H1 (cell line): ENCODE data around the gene MRPS31. TPM values are rescaled to one million over a fixed set of nuclear protein-coding genes. Genes with fewer than 3 reads are reported as not detected.

Experiments
- CTCF ChIA-PET: fragments of 300-600 bp; sonication (Branson Sonifier 250); formaldehyde crosslinking; loops from one replicate; lab custom pipeline; 2021; ENCODE audit not compliant: partially characterized antibody; lab: Charles Lee
- POLR2A ChIA-PET: fragments of 300-600 bp; sonication (Branson Sonifier 250); formaldehyde crosslinking; loops from one replicate; lab custom pipeline; 2021; ENCODE audit warnings: inconsistent platforms; ENCODE audit not compliant: partially characterized antibody; lab: Charles Lee
- DNase-seq, 2 experiments: peaks; one replicate each; pipeline versions ENCODE4 v3.0.0 to v3.0.0-alpha.2; 2010 to 2022; ENCODE audit warnings: low spot score in 2 of 2, low read depth in 1 of 2, mixed read lengths in 1 of 2
- FAIRE-seq: peaks from 2 replicates; lab custom pipeline; 2011; peaks lifted over from hg19 to GRCh38; lab: Jason Lieb, UNC
- H2AFZ ChIP-seq: 2 replicates; pipeline ENCODE4 v1.8.1; 2012; ENCODE audit warnings: low read length, inconsistent platforms
- H2AK5ac ChIP-seq: 2 replicates; pipeline ENCODE4 v1.6.1; 2013; ENCODE audit warnings: low read depth, low read length
- H2BK120ac ChIP-seq: replicated peaks from 2 replicates; pipeline ENCODE3; 2013; ENCODE audit warnings: low read depth, low read length, inconsistent platforms
- H2BK12ac ChIP-seq: 2 replicates; pipeline ENCODE4 v1.6.1; 2013; ENCODE audit warnings: low read depth, low read length
- H2BK15ac ChIP-seq: 2 replicates; pipeline ENCODE4 v1.6.1; 2013; ENCODE audit warnings: low read length
- H2BK20ac ChIP-seq: 2 replicates; pipeline ENCODE4 v1.6.1; 2013; ENCODE audit warnings: low read length
- H2BK5ac ChIP-seq: 2 replicates; pipeline ENCODE4 v1.6.1; 2013; ENCODE audit warnings: low read depth, low read length
- H3K14ac ChIP-seq: 2 replicates; pipeline ENCODE4 v1.6.1; 2013; ENCODE audit warnings: inconsistent platforms; ENCODE audit not compliant: insufficient read length
- H3K18ac ChIP-seq: 2 replicates; pipeline ENCODE4 v1.6.1; 2013; ENCODE audit warnings: low read length; ENCODE audit errors: extremely low read depth
- H3K23ac ChIP-seq: 2 replicates; pipeline ENCODE4 v1.6.1; 2013; ENCODE audit warnings: inconsistent platforms; ENCODE audit not compliant: insufficient read length
- H3K23me2 ChIP-seq: 2 replicates; pipeline ENCODE4 v1.6.1; 2013; ENCODE audit warnings: low read depth, low read length
- H3K27ac ChIP-seq: 2 replicates; pipeline ENCODE4 v1.6.1; 2011; ENCODE audit warnings: low read depth, low read length, inconsistent platforms
- H3K27me3 ChIP-seq, 4 experiments: replicated peaks in 1 of 4; 1 replicate in 1 of 4; 2 replicates in 3 of 4; pipeline versions ENCODE4 v1.6.1 to v1.8.1; 2011 to 2013; ENCODE audit warnings: low read length in 3 of 4, mild to moderate bottlenecking in 3 of 4, inconsistent platforms in 2 of 4, mixed read lengths in 2 of 4, moderate library complexity in 1 of 4; ENCODE audit not compliant: control insufficient read depth in 3 of 4, insufficient read depth in 3 of 4; ENCODE audit errors: extremely low read depth in 1 of 4
- H3K36me3 ChIP-seq, 4 experiments: 2 replicates each; pipeline versions ENCODE4 v1.6.1 to v1.8.1; 2011 to 2013; ENCODE audit warnings: mild to moderate bottlenecking in 4 of 4, low read length in 3 of 4, moderate library complexity in 2 of 4, control low read depth in 1 of 4, inconsistent platforms in 1 of 4; ENCODE audit not compliant: insufficient read depth in 4 of 4, control insufficient read depth in 2 of 4
- H3K4ac ChIP-seq: replicated peaks from 2 replicates; pipeline ENCODE3; 2013; ENCODE audit warnings: low read length, low read depth, mixed read lengths, inconsistent platforms; ENCODE audit not compliant: insufficient read length
- H3K4me1 ChIP-seq, 4 experiments: replicated peaks in 1 of 4; 1 replicate in 1 of 4; 2 replicates in 3 of 4; pipeline versions ENCODE4 v1.6.1 to v1.8.1; 2011 to 2013; ENCODE audit warnings: low read length in 3 of 4, inconsistent platforms in 2 of 4, mixed read lengths in 1 of 4; ENCODE audit not compliant: insufficient read depth in 4 of 4, control insufficient read depth in 3 of 4
- H3K4me2 ChIP-seq, 2 experiments: 2 replicates each; pipeline versions ENCODE4 v1.6.1 to v1.8.1; 2011 to 2013; ENCODE audit warnings: low read depth in 2 of 2, low read length in 2 of 2, control low read depth in 1 of 2, inconsistent platforms in 1 of 2, mild to moderate bottlenecking in 1 of 2; ENCODE audit not compliant: insufficient read depth in 1 of 2
- H3K4me3 ChIP-seq, 4 experiments: fragments of 200-600, 300-600 bp in 1 of 4; sonication (generic), shearing (Covaris generic), sonication (Bioruptor Twin) in 1 of 4; 2 replicates each; pipeline versions ENCODE4 v1.5.1 to v1.8.1; 2011 to 2016; ENCODE audit warnings: low read length in 4 of 4, low read depth in 3 of 4, control low read depth in 2 of 4, inconsistent platforms in 2 of 4, mild to moderate bottlenecking in 2 of 4, mixed read lengths in 1 of 4, moderate library complexity in 1 of 4; ENCODE audit not compliant: insufficient read depth in 2 of 4; ENCODE audit errors: extremely low read depth in 1 of 4
- H3K56ac ChIP-seq: replicated peaks from 2 replicates; pipeline ENCODE3; 2013; ENCODE audit warnings: low read depth, mild to moderate bottlenecking, mixed read lengths, low read length, inconsistent platforms; ENCODE audit not compliant: insufficient read length
- H3K79me1 ChIP-seq: 2 replicates; pipeline ENCODE4 v1.6.1; 2013; ENCODE audit warnings: low read depth, low read length, control low read depth
- H3K79me2 ChIP-seq, 2 experiments: 2 replicates each; pipeline versions ENCODE4 v1.6.1 to v1.8.1; 2012 to 2013; ENCODE audit warnings: low read length in 2 of 2, mild to moderate bottlenecking in 2 of 2, inconsistent platforms in 1 of 2; ENCODE audit not compliant: insufficient read depth in 2 of 2, control insufficient read depth in 1 of 2
- H3K9ac ChIP-seq, 4 experiments: replicated peaks in 1 of 4; 1 replicate in 1 of 4; 2 replicates in 3 of 4; pipeline versions ENCODE4 v1.6.1 to v1.8.1; 2011 to 2013; ENCODE audit warnings: low read depth in 3 of 4, low read length in 3 of 4, control low read depth in 2 of 4, mild to moderate bottlenecking in 2 of 4, moderate library complexity in 2 of 4, inconsistent platforms in 1 of 4; ENCODE audit errors: extremely low read depth in 1 of 4
- H3K9me3 ChIP-seq, 2 experiments: 2 replicates each; pipeline versions ENCODE4 v1.6.1 to v1.8.1; 2012 to 2013; ENCODE audit warnings: mild to moderate bottlenecking in 2 of 2, moderate library complexity in 2 of 2, control low read depth in 1 of 2, inconsistent platforms in 1 of 2, low read depth in 1 of 2, low read length in 1 of 2, mixed read lengths in 1 of 2; ENCODE audit not compliant: insufficient read depth in 2 of 2
- H4K20me1 ChIP-seq, 2 experiments: replicated peaks in 1 of 2; 2 replicates each; pipeline versions ENCODE3 to v1.8.1; 2011 to 2013; ENCODE audit warnings: inconsistent platforms in 2 of 2, low read length in 2 of 2, mild to moderate bottlenecking in 1 of 2; ENCODE audit not compliant: insufficient read depth in 2 of 2, control insufficient read depth in 1 of 2
- H4K5ac ChIP-seq: 2 replicates; pipeline ENCODE4 v1.6.1; 2013; ENCODE audit warnings: low read length, low read depth, mixed read lengths, inconsistent platforms; ENCODE audit not compliant: insufficient read length
- H4K8ac ChIP-seq: 2 replicates; pipeline ENCODE4 v1.8.0; 2013; ENCODE audit warnings: mild to moderate bottlenecking, moderate library complexity, low read length, inconsistent platforms; ENCODE audit not compliant: insufficient read depth; ENCODE audit errors: extremely low read depth
- H4K91ac ChIP-seq: replicated peaks from 2 replicates; pipeline ENCODE3; 2013; ENCODE audit warnings: low read length, mixed read lengths, inconsistent platforms; ENCODE audit not compliant: insufficient read length
- EGR1 ChIP-seq: IDR thresholded peaks from 2 replicates; pipeline ENCODE4 v1.6.1; 2011; ENCODE audit warnings: low read depth, low read length, borderline replicate concordance
- SP1 ChIP-seq: IDR thresholded peaks from 2 replicates; pipeline ENCODE4 v1.6.1; 2011; ENCODE audit warnings: low read depth, low read length
- ZNF274 ChIP-seq: IDR thresholded peaks from 2 replicates; pipeline ENCODE4 v1.7.0; 2012; ENCODE audit warnings: low read length, borderline replicate concordance; ENCODE audit errors: extremely low read depth
- WGBS, 2 experiments: shearing (Covaris generic) in 1 of 2; methylation state at CpG; one replicate each; pipeline versions ENCODE4 v1.1.6 to v1.1.7; 2013 to 2015; ENCODE audit warnings: low lambda C conversion rate in 2 of 2, mixed read lengths in 2 of 2, inconsistent platforms in 1 of 2, low coverage in 1 of 2, missing lambda C conversion rate in 1 of 2; ENCODE audit not compliant: insufficient replicate concordance in 2 of 2, insufficient coverage in 1 of 2, insufficient read length in 1 of 2; ENCODE audit errors: extremely low coverage in 1 of 2, missing lambda C conversion rate in 1 of 2; 5-methylcytosine and 5-hydroxymethylcytosine counted together
- polyA plus RNA-seq, 7 experiments: library from polyadenylated mRNA; depleted of rRNA in 3 of 7; stranded (reverse) in 5 of 7; unstranded in 2 of 7; fragments of >200 nt in 5 of 7; fragments of 200-250 nt in 2 of 7; gene quantifications; 1 replicate in 5 of 7; 2 replicates in 1 of 7; 4 replicates in 1 of 7; pipeline versions ENCODE4 v1.2.1 to v1.2.3, GENCODE V29; 2011 to 2013; ENCODE audit warnings: missing spikeins in 2 of 7, mixed read lengths in 2 of 7
- total RNA-seq: library from RNA; stranded (reverse); fragmentation: NEBNext Ultra II Directional; extraction: Animal tissue kit (Norgen Biotek cat#: 25700); gene quantifications from 2 replicates; pipeline ENCODE4 v1.2.1, GENCODE V29; 2021

MRPS31 gene
- total and polyA plus RNA-seq, 2 of the 8 experiments (the other 6 are each of a cell fraction or from before 2014, with no cell fraction given): 13.6 to 33.3 TPM

DNA sequence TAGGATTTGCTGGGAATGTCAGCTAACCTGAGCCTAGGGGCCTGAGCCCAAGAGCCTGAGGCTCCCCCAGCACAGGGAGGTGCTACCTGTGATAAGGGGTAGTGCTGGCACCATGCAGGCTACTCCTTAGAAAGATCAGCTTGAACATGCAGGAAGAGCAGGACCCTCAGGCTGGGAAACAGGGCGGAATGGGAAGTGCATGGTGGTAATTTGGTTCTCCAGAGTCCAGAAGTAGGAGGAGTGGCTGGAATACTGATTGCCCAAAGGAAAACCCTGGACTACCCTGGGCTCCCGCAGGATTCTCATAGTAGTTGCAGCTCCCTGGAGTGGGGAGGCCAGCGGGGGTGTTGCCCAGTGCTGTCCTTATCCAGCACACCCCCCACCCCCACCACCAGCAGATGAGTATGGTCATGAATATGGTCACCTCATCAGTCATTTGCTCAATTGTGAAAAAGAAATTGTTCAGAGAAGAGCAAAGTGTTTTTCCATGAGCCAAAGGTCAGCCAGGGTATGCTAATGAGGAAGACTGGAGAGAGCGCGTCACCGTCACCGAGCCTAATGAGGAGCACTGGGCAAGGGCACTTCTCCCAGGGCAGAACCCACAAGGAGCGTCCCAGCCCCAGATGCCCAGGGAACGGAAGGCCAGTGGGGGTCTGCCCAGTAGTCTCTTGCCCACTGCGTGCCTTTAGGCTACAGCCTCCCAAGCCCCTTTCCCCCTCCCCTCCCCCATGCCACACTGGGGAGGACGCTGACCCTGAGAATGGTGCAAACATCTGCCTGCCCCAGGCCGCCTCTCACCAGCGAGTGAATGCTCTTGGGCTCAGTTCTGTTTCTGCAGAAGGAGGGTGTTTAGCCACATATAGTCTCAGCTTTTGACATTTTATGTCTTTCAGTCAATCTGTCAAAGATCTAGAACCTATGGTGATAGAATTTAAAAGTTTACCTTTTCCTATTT lies 23.7 kb upstream of the MRPS31 start:
- no peak overlapping the region for H2BK12ac ChIP-seq
- no peak overlapping the region for H3K9ac ChIP-seq
- no peak overlapping the region for H3K27ac ChIP-seq
- no peak overlapping the region for H3K56ac ChIP-seq
- H3K18ac ChIP-seq: no peak overlapping the region
- H2BK20ac ChIP-seq: no peak overlapping the region
- H3K79me1 ChIP-seq: peaks cover 3% of the 10 kb centered on the region; the same call in 1 of the 2 replicates
- no peak overlapping the region for H4K8ac ChIP-seq
- H3K4me3 ChIP-seq: no peak overlapping the region
- H3K4me1 ChIP-seq: peaks cover 0 to 6% (median 2%) of the 10 kb centered on the region in 4 experiments; a peak in 2 of 7 replicates
- peaks cover 1% of the 10 kb centered on the region in 2 experiments for H4K20me1 ChIP-seq
- POLR2A ChIA-PET: no interaction called here
- H2BK5ac ChIP-seq: no peak overlapping the region
- TF ChIP-seq ZNF274 (no peak), SP1 (no peak), EGR1 (no peak)
- peaks cover 3% of the 10 kb centered on the region; the same call in 1 of the 2 replicates for H3K23me2 ChIP-seq
- DNase-seq (no peak), FAIRE-seq (no peak)
- H2AFZ ChIP-seq: no peak overlapping the region
- 91% methylated on average over 13 of the region's 13 CpGs; no CpG with 5 or more reads in 1 of the 2 experiments for WGBS, 2 experiments
- H4K91ac ChIP-seq: no peak overlapping the region
- H3K79me2 ChIP-seq: no peaks in the 10 kb centered on the region
- CTCF ChIA-PET: interaction anchor here (1.8 to 2.1 kb wide), 2 partner anchors 16 to 19 kb away, joined by 4 to 12 read pairs; no protein-coding TSS in a partner anchor
- no peak overlapping the region for H3K23ac ChIP-seq
- no peak overlapping the region for H2BK120ac ChIP-seq
- H2BK15ac ChIP-seq: no peak overlapping the region
- H3K9me3 ChIP-seq: no peaks in the 10 kb centered on the region
- H3K4me2 ChIP-seq: no peak overlapping the region
- peaks cover 0 to 25% (median 5%) of the 10 kb centered on the region in 4 experiments; a peak in 3 of 8 replicates for H3K36me3 ChIP-seq
- no peak overlapping the region for H4K5ac ChIP-seq
- H3K4ac ChIP-seq: no peak overlapping the region
- no peak overlapping the region for H2AK5ac ChIP-seq
- no peak overlapping the region for H3K14ac ChIP-seq
- no peaks in the 10 kb centered on the region for H3K27me3 ChIP-seq
